Esophagus muscularis mucosa (tissue), 4 donors: ENCODE results near the gene DLGAP4.

Experiments used
- CTCF ChIP-seq, 3 experiments: fragments of 200-600 bp in 2 of 3; fragments of 450-650 bp in 1 of 3; sonication (generic) in 2 of 3; IDR thresholded peaks; one replicate each; pipeline ENCODE4 v1.5.1; 2017 to 2019; ENCODE audit warnings: antibody characterized with exemption in 3 of 3, mild to moderate bottlenecking in 2 of 3, moderate library complexity in 1 of 3
- EP300 ChIP-seq: sonication (generic); formaldehyde crosslinking; IDR thresholded peaks from one replicate; pipeline ENCODE4 v1.6.1; 2017; ENCODE audit warnings: antibody characterized with exemption
- POLR2A ChIP-seq: fragments of 450-650 bp; IDR thresholded peaks from one replicate; pipeline ENCODE4 v1.6.1; 2017; ENCODE audit warnings: antibody characterized with exemption, moderate library complexity, mild to moderate bottlenecking, low read depth
- POLR2AphosphoS5 ChIP-seq, 2 donors: sonication (generic); formaldehyde crosslinking; IDR thresholded peaks; one replicate each; pipeline ENCODE4 v1.6.1; 2017; ENCODE audit warnings: antibody characterized with exemption in 2 of 2

GRCh38 chr20:36274181-36274841 is 31.8 kb upstream of the DLGAP4 start:
- no peak for TF ChIP-seq POLR2A
- TF ChIP-seq POLR2AphosphoS5 (IDR thresholded peaks at IDR 0.05): no peak
- TF ChIP-seq CTCF (IDR thresholded peaks at IDR 0.05): no peak
- no peak for TF ChIP-seq EP300
